Activated CD8-positive, alpha-beta T cell treated with anti-CD3 and anti-CD28 coated beads for 36 hours (primary cell): Measurements from ENCODE around the gene RASGRF2. TPM values are rescaled to one million over a fixed set of nuclear protein-coding genes. Genes with fewer than 3 reads are reported as not detected.
"Not testable (repeated sequence)": the region's sequence is repeated elsewhere in the genome, so short reads cannot be mapped to it uniquely, and the experiment has no call there.

ENCODE experiments used
- ATAC-seq: fragments of 200-7000 bp; cut with Tn5 transposase; one replicate; pipeline ENCODE4 v1.10.0; 2021; ENCODE audit warnings: mild to moderate bottlenecking, moderate library complexity
- CTCF ChIA-PET: fragments of 350-600 bp; sonication (Branson Sonifier 250); formaldehyde crosslinking; loops from one replicate; lab custom pipeline; 2021; ENCODE audit warnings: antibody characterized with exemption; lab: Charles Lee
- POLR2A ChIA-PET: fragments of 350-600 bp; sonication (Branson Sonifier 250); formaldehyde crosslinking; loops from one replicate; lab custom pipeline; 2021; ENCODE audit warnings: antibody characterized with exemption; lab: Charles Lee
- DNase-seq: peaks from one replicate; pipeline ENCODE4 v3.0.0-alpha.2; 2020
- H3K27ac Mint-ChIP-seq: one replicate; pipeline ENCODE4 v1.8.0; 2021; ENCODE audit warnings: mild to moderate bottlenecking, mixed read lengths
- H3K27me3 Mint-ChIP-seq: one replicate; pipeline ENCODE4 v1.8.0; 2021; ENCODE audit warnings: mixed read lengths
- H3K36me3 Mint-ChIP-seq: one replicate; pipeline ENCODE4 v1.8.0; 2021; ENCODE audit warnings: low read depth, mixed read lengths
- H3K4me1 Mint-ChIP-seq: one replicate; pipeline ENCODE4 v1.8.0; 2021; ENCODE audit warnings: low read depth, mixed read lengths
- H3K4me3 Mint-ChIP-seq: one replicate; pipeline ENCODE4 v1.8.0; 2021; ENCODE audit warnings: mild to moderate bottlenecking, moderate library complexity, mixed read lengths
- H3K9me3 Mint-ChIP-seq: one replicate; pipeline ENCODE4 v1.8.0; 2021; ENCODE audit warnings: mixed read lengths
- intact Hi-C: fragments of 100-400 bp; cut with micrococcal nuclease; formaldehyde crosslinking; loops from one replicate; pipeline ENCODE4 v1.10.0; 2022
- total RNA-seq, 2 experiments: library from RNA; stranded (reverse); gene quantifications; one replicate each; pipeline ENCODE4 v1.2.3, GENCODE V29; 2021
- TF ChIP-seq, protein P1 (sequence below): fragments of 200-600 bp; IDR thresholded peaks from one replicate; pipeline ENCODE4 v1.8.0; 2022; ENCODE audit warnings: antibody characterized with exemption, mild to moderate bottlenecking

Gene RASGRF2
- total RNA-seq, 2 experiments from 2014 or later = 14.9 to 15.8 TPM

DNA sequence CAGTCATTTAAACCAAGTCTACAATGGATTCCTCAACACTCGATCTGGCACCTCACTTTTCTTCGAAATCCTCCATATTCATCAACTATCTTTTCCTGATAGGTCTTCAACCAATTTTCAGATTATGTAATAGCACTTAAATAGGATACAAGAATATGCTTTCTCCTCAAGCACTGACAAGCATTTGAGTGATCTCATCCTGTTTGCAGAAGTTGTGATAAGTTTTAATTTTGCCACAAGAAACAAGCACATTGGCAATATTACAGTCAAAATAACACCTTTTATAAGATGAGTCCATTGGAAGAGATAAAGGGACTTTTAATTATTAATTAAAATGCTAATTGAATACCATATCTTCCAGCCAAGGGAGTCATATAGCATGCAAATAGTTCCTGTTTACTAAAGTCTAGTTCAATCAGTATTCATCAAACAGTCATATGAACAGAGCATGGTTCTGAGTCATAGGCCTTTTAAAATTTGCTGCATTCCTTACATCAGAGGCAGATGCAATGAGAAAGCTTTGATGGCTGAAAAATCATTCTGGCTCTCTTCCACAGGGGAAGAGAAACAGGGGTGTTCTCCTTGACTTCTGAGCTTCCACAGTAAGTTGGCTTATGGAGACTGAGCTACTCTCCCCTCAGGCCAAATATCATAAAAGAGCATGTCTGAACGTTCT is 308.5 kb downstream of the RASGRF2 start:
- ChIA-PET POLR2A (no interaction called here), CTCF (interaction anchor here (0.8 to 1.2 kb wide), 2 partner anchors 7 to 73 kb away, joined by 3 read pairs; no protein-coding TSS in a partner anchor)
- intact Hi-C loops = no loop called here
- peaks cover 14% of the 10 kb centered on the region for H3K9me3 Mint-ChIP-seq
- TF ChIP-seq, protein P1, sequence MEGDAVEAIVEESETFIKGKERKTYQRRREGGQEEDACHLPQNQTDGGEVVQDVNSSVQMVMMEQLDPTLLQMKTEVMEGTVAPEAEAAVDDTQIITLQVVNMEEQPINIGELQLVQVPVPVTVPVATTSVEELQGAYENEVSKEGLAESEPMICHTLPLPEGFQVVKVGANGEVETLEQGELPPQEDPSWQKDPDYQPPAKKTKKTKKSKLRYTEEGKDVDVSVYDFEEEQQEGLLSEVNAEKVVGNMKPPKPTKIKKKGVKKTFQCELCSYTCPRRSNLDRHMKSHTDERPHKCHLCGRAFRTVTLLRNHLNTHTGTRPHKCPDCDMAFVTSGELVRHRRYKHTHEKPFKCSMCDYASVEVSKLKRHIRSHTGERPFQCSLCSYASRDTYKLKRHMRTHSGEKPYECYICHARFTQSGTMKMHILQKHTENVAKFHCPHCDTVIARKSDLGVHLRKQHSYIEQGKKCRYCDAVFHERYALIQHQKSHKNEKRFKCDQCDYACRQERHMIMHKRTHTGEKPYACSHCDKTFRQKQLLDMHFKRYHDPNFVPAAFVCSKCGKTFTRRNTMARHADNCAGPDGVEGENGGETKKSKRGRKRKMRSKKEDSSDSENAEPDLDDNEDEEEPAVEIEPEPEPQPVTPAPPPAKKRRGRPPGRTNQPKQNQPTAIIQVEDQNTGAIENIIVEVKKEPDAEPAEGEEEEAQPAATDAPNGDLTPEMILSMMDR = no peak
- peaks cover 18% of the 10 kb centered on the region for H3K4me1 Mint-ChIP-seq
- peaks cover 25% of the 10 kb centered on the region for H3K36me3 Mint-ChIP-seq
- ATAC-seq (no peak), DNase-seq (no peak)
- H3K4me3 Mint-ChIP-seq = no peak overlapping the region
- H3K27me3 Mint-ChIP-seq = no peaks in the 10 kb centered on the region
- H3K27ac Mint-ChIP-seq = no peak overlapping the region

DNA sequence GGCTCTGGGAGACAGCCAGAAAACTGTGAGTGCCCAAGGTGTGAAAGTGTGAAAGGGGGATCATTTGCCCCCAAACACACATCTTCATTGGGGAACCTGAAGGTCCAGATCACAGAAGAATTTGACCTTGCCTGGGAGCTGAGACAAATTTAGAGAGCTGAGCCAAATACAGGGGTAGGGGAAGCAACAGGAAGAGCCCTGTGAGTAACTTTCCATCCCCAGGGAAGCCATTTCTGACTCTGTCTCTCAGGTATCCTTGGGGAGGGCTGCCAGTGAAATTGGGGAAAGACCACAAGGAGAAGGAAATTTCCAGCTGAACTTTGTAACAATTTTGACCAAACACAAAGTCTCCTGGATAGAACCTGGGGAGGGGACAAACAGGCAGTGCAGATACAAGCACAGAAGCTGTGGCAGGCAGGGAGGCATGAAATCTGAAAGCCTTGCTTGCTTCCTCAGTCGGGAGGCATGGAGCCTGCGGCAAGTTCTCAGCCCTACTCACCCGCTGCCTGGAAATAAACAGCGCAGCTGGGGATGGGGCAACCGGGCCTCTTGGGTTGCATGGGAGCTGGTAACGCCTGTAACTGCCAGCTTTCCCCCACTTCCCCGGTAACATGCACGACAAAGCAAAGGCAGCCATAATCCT is 309.7 kb downstream of the RASGRF2 start:
- Mint-ChIP-seq H3K4me3 (no peak overlapping the region), H3K4me1 (peaks cover 18% of the 10 kb centered on the region), H3K36me3 (peaks cover 28% of the 10 kb centered on the region), H3K9me3 (peaks cover 20% of the 10 kb centered on the region), H3K27ac (no peak overlapping the region), H3K27me3 (no peaks in the 10 kb centered on the region)
- no peak for DNase-seq
- intact Hi-C loops = no loop called here
- TF ChIP-seq, protein P1 = no peak
- ChIA-PET CTCF (interaction anchor here (1.2 kb wide), 1 partner anchor 9 kb away, joined by 3 read pairs; no protein-coding TSS in a partner anchor), POLR2A (no interaction called here)
- ATAC-seq = no peak

DNA sequence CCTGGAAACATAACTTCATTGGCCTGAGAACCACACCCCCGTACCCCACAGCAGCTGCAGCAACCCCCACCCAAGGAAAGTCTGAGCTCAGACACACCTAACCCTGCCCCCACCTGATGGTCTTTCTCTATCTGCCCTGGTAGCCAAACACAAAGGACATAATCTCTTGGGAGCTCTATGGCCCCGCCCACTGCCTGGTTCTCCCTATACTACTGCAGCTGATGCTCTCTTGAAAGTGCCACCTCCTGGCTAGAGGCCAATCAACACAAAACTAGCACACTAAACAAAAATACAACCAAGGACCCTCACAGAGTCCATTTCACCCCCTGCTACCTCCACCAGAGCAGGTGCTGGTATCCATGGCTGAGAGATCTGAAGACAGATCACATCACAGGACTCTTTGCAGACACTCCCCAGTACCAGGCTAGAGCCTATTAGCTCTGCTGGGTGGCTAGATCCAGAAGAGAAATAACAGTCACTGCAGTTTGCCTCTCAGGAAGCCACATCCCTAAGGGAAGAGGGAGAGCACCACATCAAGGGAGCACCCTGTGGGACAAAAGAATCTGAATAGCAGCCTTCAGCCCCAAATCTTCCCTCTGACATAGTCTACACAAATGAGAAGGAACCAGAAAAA is 310.3 kb downstream of the RASGRF2 start:
- intact Hi-C loops, DNase-seq, H3K27me3 Mint-ChIP-seq, POLR2A ChIA-PET, H3K27ac Mint-ChIP-seq, ATAC-seq, H3K4me3 Mint-ChIP-seq: not testable (repeated sequence)
- peaks cover 34% of the 10 kb centered on the region for H3K36me3 Mint-ChIP-seq
- peaks cover 20% of the 10 kb centered on the region for H3K4me1 Mint-ChIP-seq
- CTCF ChIA-PET = interaction anchor here (0.6 to 1.2 kb wide), 2 partner anchors 9 to 49 kb away, joined by 3 read pairs; no protein-coding TSS in a partner anchor
- H3K9me3 Mint-ChIP-seq = peaks cover 27% of the 10 kb centered on the region
